ENCODE results near the gene MN1.

The MN1 gene

GRCh38 chr22:27727673-27728451, 73.7 kb downstream of the MN1 start:
- H3K4me3 ChIP-seq, result no peak overlapping the region
- no peaks in the 10 kb centered on the region for H3K9me3 ChIP-seq
- no peak for DNase-seq
- H3K27me3 ChIP-seq, result no peaks in the 10 kb centered on the region
- no peak overlapping the region for H3K27ac ChIP-seq
- intact Hi-C loops (cut with DNase I; ENCODE audit: low total_unique reads), result no loop called here
- TF ChIP-seq, protein P1, sequence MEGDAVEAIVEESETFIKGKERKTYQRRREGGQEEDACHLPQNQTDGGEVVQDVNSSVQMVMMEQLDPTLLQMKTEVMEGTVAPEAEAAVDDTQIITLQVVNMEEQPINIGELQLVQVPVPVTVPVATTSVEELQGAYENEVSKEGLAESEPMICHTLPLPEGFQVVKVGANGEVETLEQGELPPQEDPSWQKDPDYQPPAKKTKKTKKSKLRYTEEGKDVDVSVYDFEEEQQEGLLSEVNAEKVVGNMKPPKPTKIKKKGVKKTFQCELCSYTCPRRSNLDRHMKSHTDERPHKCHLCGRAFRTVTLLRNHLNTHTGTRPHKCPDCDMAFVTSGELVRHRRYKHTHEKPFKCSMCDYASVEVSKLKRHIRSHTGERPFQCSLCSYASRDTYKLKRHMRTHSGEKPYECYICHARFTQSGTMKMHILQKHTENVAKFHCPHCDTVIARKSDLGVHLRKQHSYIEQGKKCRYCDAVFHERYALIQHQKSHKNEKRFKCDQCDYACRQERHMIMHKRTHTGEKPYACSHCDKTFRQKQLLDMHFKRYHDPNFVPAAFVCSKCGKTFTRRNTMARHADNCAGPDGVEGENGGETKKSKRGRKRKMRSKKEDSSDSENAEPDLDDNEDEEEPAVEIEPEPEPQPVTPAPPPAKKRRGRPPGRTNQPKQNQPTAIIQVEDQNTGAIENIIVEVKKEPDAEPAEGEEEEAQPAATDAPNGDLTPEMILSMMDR (IDR thresholded peaks at IDR 0.05), result no peak
- H3K4me1 ChIP-seq, result peaks cover 0 to 26% (median 2%) of the 10 kb centered on the region in 4 donors
- H3K36me3 ChIP-seq, result no peaks in the 10 kb centered on the region

DNA sequence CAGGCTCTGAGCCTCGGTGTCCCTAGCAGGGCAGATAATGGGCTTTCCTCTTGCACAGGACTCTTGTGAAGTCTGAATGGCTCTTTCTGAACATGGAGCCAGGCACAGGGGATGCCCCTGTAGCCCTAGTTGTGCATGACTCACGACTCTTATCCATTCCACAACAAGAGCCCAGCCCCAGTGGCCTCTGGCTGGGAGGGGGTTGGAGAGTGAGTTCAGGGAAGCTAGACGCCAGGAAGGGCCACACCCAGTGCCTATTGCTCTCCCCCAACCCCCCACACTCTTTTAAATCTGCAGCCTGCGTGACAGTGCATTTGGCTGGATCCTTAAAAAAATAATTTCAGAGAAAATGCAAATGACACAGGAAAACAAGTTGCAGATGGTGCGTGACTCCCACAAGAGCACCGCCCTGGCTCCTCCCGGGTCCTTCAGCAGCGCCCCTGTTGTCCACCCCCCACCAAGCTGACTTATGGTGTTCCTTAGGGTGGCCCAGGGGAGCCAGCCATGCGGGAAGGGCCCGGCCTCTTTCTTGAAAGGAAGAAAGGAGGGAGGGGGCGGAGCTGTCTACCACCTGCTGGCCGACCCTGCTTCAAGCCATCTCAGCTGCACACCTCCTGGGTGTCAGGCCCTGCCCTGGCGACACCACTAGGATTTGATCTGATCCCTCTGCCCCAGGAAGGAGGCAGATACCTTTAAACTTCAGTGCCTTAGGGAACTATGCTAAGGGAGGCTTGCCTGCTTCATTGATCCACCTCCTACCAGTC, 74.7 kb downstream of the MN1 start:
- peak; percentile 71 to 81 for DNase-seq
- H3K36me3 ChIP-seq, result no peaks in the 10 kb centered on the region
- no peaks in the 10 kb centered on the region for H3K9me3 ChIP-seq
- H3K4me1 ChIP-seq, result peaks cover 0 to 26% (median 2%) of the 10 kb centered on the region in 4 donors
- TF ChIP-seq, protein P1 (IDR thresholded peaks at IDR 0.05), result no peak
- no peak overlapping the region for H3K4me3 ChIP-seq
- H3K27ac ChIP-seq, result peak overlapping the region in 1 of 2 donors; percentile 41
- H3K27me3 ChIP-seq, result no peaks in the 10 kb centered on the region
- intact Hi-C loops (cut with DNase I; ENCODE audit: low total_unique reads), result no loop called here

- no peaks in the 10 kb centered on the region for H3K27me3 ChIP-seq
- TF ChIP-seq, protein P1 (IDR thresholded peaks at IDR 0.05), result no peak
- no peak overlapping the region for H3K4me3 ChIP-seq
- H3K36me3 ChIP-seq, result no peaks in the 10 kb centered on the region
- intact Hi-C loops (cut with DNase I; ENCODE audit: low total_unique reads), result no loop called here
- peaks cover 0 to 26% (median 2%) of the 10 kb centered on the region in 4 donors for H3K4me1 ChIP-seq
- no peaks in the 10 kb centered on the region for H3K9me3 ChIP-seq
- DNase-seq, result peak in 1 of 2 donors; percentile 34
- peak overlapping the region in 1 of 2 donors; percentile 41 for H3K27ac ChIP-seq
Measured at GRCh38 chr22:27726331-27726685, 75.2 kb downstream of the MN1 start.

GRCh38 chr22:27725661-27726060, 75.9 kb downstream of the MN1 start:
- intact Hi-C loops (cut with DNase I; ENCODE audit: low total_unique reads), result no loop called here

GRCh38 chr22:27724709-27725108, 76.8 kb downstream of the MN1 start:
- intact Hi-C loops (cut with DNase I; ENCODE audit: low total_unique reads), result no loop called here
- TF ChIP-seq, protein P1 (IDR thresholded peaks at IDR 0.05), result peak in 1 of 2 experiments; percentile 13
- peaks cover 0 to 28% (median 2%) of the 10 kb centered on the region in 4 donors for H3K4me1 ChIP-seq

More at GRCh38 chr22:27725661-27726060, 75.9 kb downstream of the MN1 start:
- peak in 1 of 2 donors; percentile 7 for DNase-seq
- Histone ChIP-seq H3K9me3 (no peaks in the 10 kb centered on the region), H3K4me3 (no peak overlapping the region), H3K27me3 (no peaks in the 10 kb centered on the region), H3K27ac (no peak overlapping the region), H3K36me3 (no peaks in the 10 kb centered on the region), H3K4me1 (peaks cover 0 to 26% (median 2%) of the 10 kb centered on the region in 4 donors)
- TF ChIP-seq, protein P1 (IDR thresholded peaks at IDR 0.05), result no peak

More at GRCh38 chr22:27724709-27725108, 76.8 kb downstream of the MN1 start:
- no peaks in the 10 kb centered on the region for H3K9me3 ChIP-seq
- no peaks in the 10 kb centered on the region for H3K36me3 ChIP-seq
- peak overlapping the region in 1 of 2 donors; percentile 54 for H3K27ac ChIP-seq
- H3K27me3 ChIP-seq, result no peaks in the 10 kb centered on the region
- H3K4me3 ChIP-seq, result no peak overlapping the region
- peak in 1 of 2 donors; percentile 84 for DNase-seq
